Brain microvascular endothelial cell (primary cell): Measurements from ENCODE around the gene RPS21.
A peak's percentile ranks its signal among the peaks of the same experiment; 100 is the strongest.

ENCODE experiments used
- DNase-seq: peaks from one replicate; pipeline ENCODE4 v3.0.0-alpha.2; 2020
- H3K27ac ChIP-seq: fragments of 250-450 bp; sonication (Bioruptor Pico); 2 replicates; pipeline ENCODE4 v1.5.1; 2020; ENCODE audit warnings: mild to moderate bottlenecking, moderate library complexity
- H3K27me3 ChIP-seq: fragments of 250-450 bp; sonication (Bioruptor Pico); replicated peaks from 2 replicates; pipeline ENCODE4 v1.5.1; 2020; ENCODE audit warnings: mild to moderate bottlenecking
- H3K36me3 ChIP-seq: fragments of 250-450 bp; sonication (Bioruptor Pico); replicated peaks from 2 replicates; pipeline ENCODE4 v1.5.1; 2020; ENCODE audit warnings: mild to moderate bottlenecking
- H3K4me3 ChIP-seq: 2 replicates; pipeline ENCODE4 v1.5.1; 2011; ENCODE audit warnings: low read depth, mild to moderate bottlenecking, control low read depth, low read length, moderate library complexity
- in situ Hi-C: cut with HindIII; loops from 2 replicates; pipeline ENCODE4 v1.10.0; 2017; ENCODE audit warnings: low sequenced_read_pairs, low pct_ligation_motif_present
- TF ChIP-seq, protein P1 (sequence below): IDR thresholded peaks from 2 replicates; pipeline ENCODE4 v1.5.1; 2011; ENCODE audit warnings: low read depth, mild to moderate bottlenecking, moderate library complexity, low read length, control low read depth, inconsistent platforms; ENCODE audit errors: missing control alignments

The RPS21 gene

GRCh38 chr20:62401331-62401779 is 14.5 kb downstream of the RPS21 start:
- in situ Hi-C loops: no loop called here
- TF ChIP-seq, protein P1, sequence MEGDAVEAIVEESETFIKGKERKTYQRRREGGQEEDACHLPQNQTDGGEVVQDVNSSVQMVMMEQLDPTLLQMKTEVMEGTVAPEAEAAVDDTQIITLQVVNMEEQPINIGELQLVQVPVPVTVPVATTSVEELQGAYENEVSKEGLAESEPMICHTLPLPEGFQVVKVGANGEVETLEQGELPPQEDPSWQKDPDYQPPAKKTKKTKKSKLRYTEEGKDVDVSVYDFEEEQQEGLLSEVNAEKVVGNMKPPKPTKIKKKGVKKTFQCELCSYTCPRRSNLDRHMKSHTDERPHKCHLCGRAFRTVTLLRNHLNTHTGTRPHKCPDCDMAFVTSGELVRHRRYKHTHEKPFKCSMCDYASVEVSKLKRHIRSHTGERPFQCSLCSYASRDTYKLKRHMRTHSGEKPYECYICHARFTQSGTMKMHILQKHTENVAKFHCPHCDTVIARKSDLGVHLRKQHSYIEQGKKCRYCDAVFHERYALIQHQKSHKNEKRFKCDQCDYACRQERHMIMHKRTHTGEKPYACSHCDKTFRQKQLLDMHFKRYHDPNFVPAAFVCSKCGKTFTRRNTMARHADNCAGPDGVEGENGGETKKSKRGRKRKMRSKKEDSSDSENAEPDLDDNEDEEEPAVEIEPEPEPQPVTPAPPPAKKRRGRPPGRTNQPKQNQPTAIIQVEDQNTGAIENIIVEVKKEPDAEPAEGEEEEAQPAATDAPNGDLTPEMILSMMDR: peak; percentile 40
- no peaks in the 10 kb centered on the region for H3K36me3 ChIP-seq
- DNase-seq: no peak
- no peak overlapping the region for H3K4me3 ChIP-seq
- no peaks in the 10 kb centered on the region for H3K27me3 ChIP-seq
- no peak overlapping the region for H3K27ac ChIP-seq

GRCh38 chr20:62402456-62403150 is 15.7 kb downstream of the RPS21 start:
- TF ChIP-seq, protein P1: no peak
- H3K36me3 ChIP-seq: no peaks in the 10 kb centered on the region
- no peak overlapping the region for H3K27ac ChIP-seq
- DNase-seq: no peak
- no peaks in the 10 kb centered on the region for H3K27me3 ChIP-seq
- no peak overlapping the region for H3K4me3 ChIP-seq
- in situ Hi-C loops: no loop called here

- TF ChIP-seq, protein P1: no peak
- no peak overlapping the region for H3K4me3 ChIP-seq
- H3K27me3 ChIP-seq: no peaks in the 10 kb centered on the region
- H3K27ac ChIP-seq: no peak overlapping the region
- no peaks in the 10 kb centered on the region for H3K36me3 ChIP-seq
- in situ Hi-C loops: no loop called here
- no peak for DNase-seq
Observed at GRCh38 chr20:62403331-62403730, 16.4 kb downstream of the RPS21 start.

DNA sequence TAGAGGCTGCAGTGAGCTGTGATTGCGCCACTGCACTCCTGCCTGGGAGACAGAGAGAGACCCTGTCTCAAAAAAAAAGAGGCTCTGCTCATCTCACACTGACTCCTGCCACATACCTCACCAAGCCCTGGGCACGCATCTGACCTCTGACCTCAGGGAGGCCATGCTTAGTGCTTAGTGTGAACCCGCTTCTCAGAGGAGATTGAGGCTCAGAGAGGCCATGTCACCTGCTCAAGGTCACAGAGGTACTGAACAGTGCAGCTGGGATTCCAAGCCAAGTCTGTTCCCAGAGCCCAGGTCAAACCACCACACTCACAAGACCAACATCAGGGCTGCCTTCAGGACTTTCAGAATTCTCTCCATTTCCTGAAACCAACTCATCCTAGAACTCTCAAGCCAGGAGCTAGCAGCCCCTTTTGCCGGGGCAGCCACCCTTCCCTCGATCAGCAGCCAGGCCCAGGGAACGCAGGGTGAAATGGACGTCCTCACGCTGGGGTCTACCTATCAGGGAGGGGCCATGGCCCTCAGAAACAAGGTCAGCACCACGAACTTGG is 17.3 kb downstream of the RPS21 start:
- TF ChIP-seq, protein P1: no peak
- Histone ChIP-seq H3K27ac (no peak overlapping the region), H3K4me3 (no peak overlapping the region), H3K36me3 (no peaks in the 10 kb centered on the region), H3K27me3 (no peaks in the 10 kb centered on the region)
- no peak for DNase-seq
- in situ Hi-C loops: no loop called here

DNA sequence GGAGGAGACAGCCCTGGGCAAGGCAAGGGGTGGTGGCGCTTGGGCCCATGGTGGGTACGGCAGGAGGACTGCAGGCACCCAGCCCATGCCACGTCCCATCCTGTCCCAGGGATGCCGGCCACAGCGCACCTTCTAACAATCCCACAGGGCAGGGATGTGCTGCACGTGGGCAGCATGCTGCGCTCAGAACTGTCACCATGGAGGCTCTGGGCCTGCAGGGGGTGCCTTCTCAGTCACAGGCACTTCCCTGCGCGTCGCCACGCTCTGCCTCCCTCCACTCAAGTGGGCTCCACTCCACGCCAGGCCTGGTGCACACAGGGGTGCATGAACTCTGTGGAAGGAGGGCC is 17.8 kb downstream of the RPS21 start:
- Histone ChIP-seq H3K36me3 (no peaks in the 10 kb centered on the region), H3K27ac (no peak overlapping the region), H3K4me3 (no peak overlapping the region), H3K27me3 (no peaks in the 10 kb centered on the region)
- no peak for DNase-seq
- TF ChIP-seq, protein P1: no peak
- in situ Hi-C loops: no loop called here
